Neutrophil (primary cell): ENCODE measurements around the gene SGF29.

ENCODE experiments used
- H3K27ac ChIP-seq: fragments of 200-600 bp; sonication (generic); 2 replicates; pipeline ENCODE4 v1.5.1; 2016; ENCODE audit warnings: mild to moderate bottlenecking, moderate library complexity
- H3K27me3 ChIP-seq: fragments of 200-600 bp; sonication (generic); 2 replicates; pipeline ENCODE4 v1.6.0; 2016; ENCODE audit warnings: mild to moderate bottlenecking
- H3K36me3 ChIP-seq: fragments of 200-600 bp; sonication (generic); 2 replicates; pipeline ENCODE4 v1.5.1; 2017
- H3K4me1 ChIP-seq, 2 experiments: fragments of 200-600 bp in 1 of 2; sonication (generic) in 1 of 2; 1 replicate in 1 of 2; 2 replicates in 1 of 2; pipeline versions ENCODE4 v1.5.1 to v1.6.1; 2013 to 2016; ENCODE audit warnings: low read depth in 1 of 2, low read length in 1 of 2, mild to moderate bottlenecking in 1 of 2, moderate library complexity in 1 of 2; ENCODE audit not compliant: control insufficient read depth in 1 of 2, insufficient read depth in 1 of 2
- H3K4me3 ChIP-seq, 2 experiments: fragments of 200-600 bp in 1 of 2; sonication (generic) in 1 of 2; 1 replicate in 1 of 2; 2 replicates in 1 of 2; pipeline ENCODE4 v1.5.1; 2013 to 2016; ENCODE audit warnings: low read depth in 1 of 2, low read length in 1 of 2, mild to moderate bottlenecking in 1 of 2, moderate library complexity in 1 of 2
- H3K9me3 ChIP-seq: fragments of 200-600 bp; sonication (generic); 2 replicates; pipeline ENCODE4 v1.5.1; 2016
- CTCF ChIP-seq: fragments of 200-600 bp; sonication (generic); IDR thresholded peaks from 2 replicates; pipeline ENCODE4 v1.5.1; 2016; ENCODE audit warnings: antibody characterized with exemption

SGF29 gene

GRCh38 chr16:28572696-28573510 lies 19.2 kb downstream of the SGF29 start:
- TF ChIP-seq CTCF, result no peak
- no peak overlapping the region for H3K27ac ChIP-seq
- H3K4me3 ChIP-seq, result no peak overlapping the region
- H3K9me3 ChIP-seq, result no peaks in the 10 kb centered on the region
- peaks cover 14 to 15% of the 10 kb centered on the region in 2 experiments for H3K4me1 ChIP-seq
- H3K27me3 ChIP-seq, result no peaks in the 10 kb centered on the region
- no peaks in the 10 kb centered on the region for H3K36me3 ChIP-seq

DNA sequence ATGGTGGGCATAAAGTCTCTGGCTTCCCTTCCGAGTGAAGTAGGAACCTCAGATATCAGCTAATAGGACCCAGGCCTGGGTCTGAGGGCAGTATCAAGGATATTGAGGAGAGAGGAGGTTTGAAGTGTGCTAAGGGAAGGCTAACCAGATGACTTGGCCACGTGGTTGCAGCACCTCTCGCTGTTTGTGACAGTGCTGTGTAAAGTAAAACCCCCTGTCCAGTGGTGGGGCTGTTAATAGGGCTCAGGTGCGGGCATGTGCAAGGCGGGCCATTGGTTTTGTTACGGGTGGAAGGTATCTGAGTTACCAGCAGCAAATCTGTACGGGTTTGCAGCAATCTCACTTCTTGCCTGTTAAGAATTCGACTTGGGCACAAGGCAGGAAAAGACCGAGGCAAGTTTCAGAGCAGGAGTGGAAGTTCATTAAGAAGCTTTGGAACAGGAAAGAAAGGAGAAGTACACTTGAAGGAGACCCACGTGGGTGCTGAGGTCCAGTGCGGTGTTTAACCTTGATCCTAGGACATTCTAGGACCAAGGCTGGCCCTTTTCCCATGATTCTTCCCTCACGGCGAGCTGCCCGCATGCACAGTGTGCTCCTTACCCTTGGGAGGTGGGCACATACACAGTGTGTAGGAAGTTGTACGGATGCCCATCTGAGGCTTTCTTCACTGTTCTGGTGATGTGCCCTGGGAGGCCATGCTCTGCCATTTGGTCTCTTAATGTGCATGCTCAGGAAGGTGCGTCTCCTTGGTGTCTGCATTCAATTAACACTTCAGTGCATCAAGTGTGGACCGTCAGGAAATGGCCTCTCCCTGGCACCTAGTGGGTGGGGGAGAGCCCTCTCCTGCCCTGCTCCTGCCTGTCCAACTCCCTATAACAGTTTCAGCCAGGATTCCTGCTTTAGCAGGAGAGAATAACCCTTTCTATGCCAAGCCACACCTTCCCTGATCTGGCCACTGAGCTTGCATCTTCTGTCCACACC lies 20.3 kb downstream of the SGF29 start:
- no peaks in the 10 kb centered on the region for H3K27me3 ChIP-seq
- no peaks in the 10 kb centered on the region for H3K36me3 ChIP-seq
- H3K27ac ChIP-seq, result peak overlapping the region; percentile 41
- H3K4me3 ChIP-seq, result no peak overlapping the region
- TF ChIP-seq CTCF, result no peak
- H3K4me1 ChIP-seq, result peaks cover 14 to 15% of the 10 kb centered on the region in 2 experiments
- H3K9me3 ChIP-seq, result no peaks in the 10 kb centered on the region

DNA sequence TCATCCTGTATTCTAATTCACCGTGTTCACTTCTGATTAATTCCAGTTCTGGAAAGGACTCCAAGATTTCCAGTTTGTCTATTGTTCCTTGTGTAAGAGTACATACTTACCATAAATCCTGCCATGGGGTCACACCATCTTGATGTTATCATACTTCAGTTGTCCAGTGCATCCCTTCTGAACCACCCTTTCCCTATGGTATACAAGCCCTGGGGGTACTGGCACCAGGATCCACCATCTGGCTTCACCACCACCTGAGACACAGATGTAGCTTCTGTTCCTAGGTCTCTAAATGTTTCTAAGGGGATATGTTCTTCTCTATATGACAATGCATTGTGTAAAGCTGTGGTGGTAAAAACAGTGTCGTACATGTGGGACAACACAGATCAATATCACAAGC lies 21.2 kb downstream of the SGF29 start:
- Histone ChIP-seq H3K36me3 (no peaks in the 10 kb centered on the region), H3K9me3 (no peaks in the 10 kb centered on the region), H3K27ac (no peak overlapping the region), H3K4me3 (no peak overlapping the region), H3K4me1 (peaks cover 14 to 15% of the 10 kb centered on the region in 2 experiments), H3K27me3 (no peaks in the 10 kb centered on the region)
- TF ChIP-seq CTCF, result no peak

GRCh38 chr16:28575446-28576109 lies 21.9 kb downstream of the SGF29 start:
- Histone ChIP-seq H3K27ac (no peak overlapping the region), H3K27me3 (no peaks in the 10 kb centered on the region), H3K4me1 (peaks cover 14 to 15% of the 10 kb centered on the region in 2 experiments), H3K36me3 (no peaks in the 10 kb centered on the region), H3K4me3 (no peak overlapping the region), H3K9me3 (no peaks in the 10 kb centered on the region)
- TF ChIP-seq CTCF, result no peak

GRCh38 chr16:28580726-28581315 lies 27.1 kb downstream of the SGF29 start:
- no peaks in the 10 kb centered on the region for H3K9me3 ChIP-seq
- H3K36me3 ChIP-seq, result peaks cover 23% of the 10 kb centered on the region
- H3K27ac ChIP-seq, result no peak overlapping the region
- H3K4me1 ChIP-seq, result no peaks in the 10 kb centered on the region
- no peak for TF ChIP-seq CTCF
- no peak overlapping the region for H3K4me3 ChIP-seq
- H3K27me3 ChIP-seq, result no peaks in the 10 kb centered on the region
